HCT116 (cell line): ENCODE results near the gene MAN2B1. TPM values are rescaled to one million over a fixed set of nuclear protein-coding genes. Genes with fewer than 3 reads are reported as not detected.

Experiments used
- ATAC-seq: fragments of 200-7000 bp; cut with Tn5 transposase; 2 replicates; pipeline ENCODE4 v1.9.1; 2020; ENCODE audit warnings: mild to moderate bottlenecking, moderate library complexity
- BruUV-seq: library from RNA; stranded (reverse); fragments of 400-500 nt; replicated peaks from 2 replicates; lab custom pipeline; 2021; lab: Mats Ljungman, UMichigan
- CTCF ChIA-PET: fragments of 300-600 bp; sonication (Branson Sonifier 250); formaldehyde crosslinking; loops from one replicate; lab custom pipeline; 2021; ENCODE audit warnings: antibody characterized with exemption; lab: Charles Lee
- POLR2A ChIA-PET: fragments of 300-600, 350-600 bp; sonication (Branson Sonifier 250); formaldehyde crosslinking; loops from one replicate; lab custom pipeline; 2021; ENCODE audit warnings: antibody characterized with exemption; lab: Charles Lee
- RAD21 ChIA-PET, 2 experiments: fragments of 300-600 bp; sonication (Branson Sonifier 250); formaldehyde crosslinking; loops; one replicate each; lab custom pipeline; 2023; ENCODE audit warnings: low total read pairs in 2 of 2; ENCODE audit not compliant: uncharacterized antibody in 2 of 2, unreplicated experiment in 2 of 2, low non-redundant PET in 1 of 2; lab: Charles Lee
- DNase-seq: peaks from one replicate; pipeline ENCODE4 v3.0.0-alpha.2; 2010; ENCODE audit warnings: low read depth, low spot score
- H2AFZ ChIP-seq: fragments of 200-600 bp; shearing (Covaris generic), sonication (generic); 2 replicates; pipeline ENCODE4 v1.6.1; 2017; ENCODE audit warnings: low read depth, mixed run types, mixed read lengths, antibody characterized with exemption, low read length; ENCODE audit not compliant: poor library complexity, severe bottlenecking
- H3K27ac ChIP-seq: 2 replicates; pipeline ENCODE4 v1.5.1; 2012; ENCODE audit warnings: low read depth, low read length
- H3K27me3 ChIP-seq: fragments of 200-600 bp; sonication (generic); 2 replicates; pipeline ENCODE4 v1.6.1; 2016; ENCODE audit warnings: mixed run types, low read length, mixed read lengths; ENCODE audit not compliant: insufficient read depth
- H3K36me3 ChIP-seq, 2 experiments: fragments of 200-500 bp in 1 of 2; fragments of 200-600 bp in 1 of 2; sonication (Bioruptor generic) in 1 of 2; sonication (generic) in 1 of 2; 2 replicates each; pipeline versions ENCODE4 v1.5.1 to v1.6.1; 2014 to 2016; ENCODE audit warnings: low read length in 2 of 2, inconsistent platforms in 1 of 2, mixed read lengths in 1 of 2, mixed run types in 1 of 2; ENCODE audit not compliant: insufficient read depth in 2 of 2, control insufficient read depth in 1 of 2
- H3K4me1 ChIP-seq, 2 experiments: fragments of 200-600 bp in 1 of 2; sonication (generic) in 1 of 2; 2 replicates each; pipeline versions ENCODE4 v1.5.1 to v1.6.1; 2012 to 2017; ENCODE audit warnings: low read length in 2 of 2, inconsistent platforms in 1 of 2, mild to moderate bottlenecking in 1 of 2, mixed read lengths in 1 of 2, mixed run types in 1 of 2, moderate library complexity in 1 of 2; ENCODE audit not compliant: insufficient read depth in 2 of 2, control insufficient read depth in 1 of 2
- H3K4me2 ChIP-seq: fragments of 200-600 bp; sonication (generic); 2 replicates; pipeline ENCODE4 v1.6.1; 2017; ENCODE audit warnings: mixed run types, low read length, mixed read lengths
- H3K4me3 ChIP-seq, 2 experiments: fragments of 200-600 bp in 1 of 2; sonication (generic) in 1 of 2; replicated peaks in 1 of 2; 2 replicates each; pipeline ENCODE4 v1.5.1; 2011 to 2016; ENCODE audit warnings: low read length in 2 of 2, control low read depth in 1 of 2, low read depth in 1 of 2, mild to moderate bottlenecking in 1 of 2, mixed read lengths in 1 of 2, mixed run types in 1 of 2
- H3K79me2 ChIP-seq: fragments of 200-600 bp; sonication (generic); 2 replicates; pipeline ENCODE4 v1.6.1; 2017; ENCODE audit warnings: mild to moderate bottlenecking, mixed run types, low read length, moderate library complexity, mixed read lengths; ENCODE audit not compliant: insufficient read depth
- H3K9ac ChIP-seq: fragments of 200-600 bp; sonication (generic); 2 replicates; pipeline ENCODE4 v1.6.1; 2016; ENCODE audit warnings: low read length, mixed read lengths
- H3K9me2 ChIP-seq: fragments of 200-600 bp; sonication (generic), shearing (Covaris generic); 2 replicates; pipeline ENCODE4 v1.6.1; 2017; ENCODE audit warnings: mixed run types, mild to moderate bottlenecking, moderate library complexity; ENCODE audit not compliant: insufficient read depth
- H3K9me3 ChIP-seq, 2 experiments: fragments of 200-500 bp in 1 of 2; fragments of 200-600 bp in 1 of 2; sonication (Bioruptor generic) in 1 of 2; sonication (generic) in 1 of 2; 2 replicates each; pipeline ENCODE4 v1.6.1; 2014 to 2017; ENCODE audit warnings: low read length in 2 of 2, mixed read lengths in 2 of 2, inconsistent platforms in 1 of 2, low read depth in 1 of 2, mild to moderate bottlenecking in 1 of 2, mixed run types in 1 of 2, moderate library complexity in 1 of 2; ENCODE audit not compliant: control insufficient read depth in 1 of 2, insufficient read depth in 1 of 2
- H4K20me1 ChIP-seq: fragments of 200-600 bp; sonication (generic), shearing (Covaris generic); 2 replicates; pipeline ENCODE4 v1.6.1; 2017; ENCODE audit warnings: mixed run types, mild to moderate bottlenecking, moderate library complexity; ENCODE audit not compliant: insufficient read depth
- ATF3 ChIP-seq: IDR thresholded peaks from 2 replicates; pipeline ENCODE4 v1.6.1; 2012
- CBX3 ChIP-seq: IDR thresholded peaks from 2 replicates; pipeline ENCODE4 v1.6.1; 2012; ENCODE audit warnings: low read depth
- CEBPB ChIP-seq: IDR thresholded peaks from 2 replicates; pipeline ENCODE4 v1.6.1; 2012; ENCODE audit warnings: low read depth
- CTCF ChIP-seq, 3 experiments: fragments of 200-600 bp in 1 of 3; sonication (generic) in 1 of 3; IDR thresholded peaks in 2 of 3; conservative IDR thresholded peaks in 1 of 3; 2 replicates each; pipeline ENCODE4 v1.5.1; 2012 to 2017; ENCODE audit warnings: low read depth in 2 of 3, low read length in 2 of 3, antibody characterized with exemption in 1 of 3, borderline replicate concordance in 1 of 3, control low read depth in 1 of 3, mild to moderate bottlenecking in 1 of 3, mixed read lengths in 1 of 3, mixed run types in 1 of 3, moderate library complexity in 1 of 3; ENCODE audit not compliant: insufficient read depth in 1 of 3
- ELF1 ChIP-seq: IDR thresholded peaks from 2 replicates; pipeline ENCODE4 v1.6.1; 2012; ENCODE audit warnings: low read depth, borderline replicate concordance
- FOSL1 ChIP-seq: IDR thresholded peaks from 2 replicates; pipeline ENCODE4 v1.6.1; 2012; ENCODE audit warnings: low read depth
- JUND ChIP-seq: IDR thresholded peaks from 2 replicates; pipeline ENCODE4 v1.6.1; 2012
- POLR2AphosphoS5 ChIP-seq: IDR thresholded peaks from 2 replicates; pipeline ENCODE4 v1.6.1; 2011; ENCODE audit warnings: mild to moderate bottlenecking, low read depth, low read length, moderate library complexity
- REST ChIP-seq: IDR thresholded peaks from 2 replicates; pipeline ENCODE4 v1.6.1; 2012; ENCODE audit warnings: low read depth
- SIN3A ChIP-seq: IDR thresholded peaks from 2 replicates; pipeline ENCODE4 v1.6.1; 2012; ENCODE audit warnings: low read depth
- SRF ChIP-seq: IDR thresholded peaks from 2 replicates; pipeline ENCODE4 v1.6.1; 2012; ENCODE audit warnings: low read depth
- TCF7L2 ChIP-seq: IDR thresholded peaks from 2 replicates; pipeline ENCODE4 v1.7.0; 2011; ENCODE audit warnings: borderline replicate concordance, inconsistent platforms; ENCODE audit not compliant: insufficient read depth, insufficient read length; ENCODE audit errors: extremely low read depth
- ZBTB33 ChIP-seq: IDR thresholded peaks from 2 replicates; pipeline ENCODE4 v1.6.1; 2011; ENCODE audit warnings: mild to moderate bottlenecking, low read length, moderate library complexity; ENCODE audit not compliant: insufficient replicate concordance; ENCODE audit errors: extremely low read depth
- ZNF274 ChIP-seq: fragments of 200-500 bp; sonication (Bioruptor generic); IDR thresholded peaks from 2 replicates; pipeline ENCODE4 v1.6.1; 2014; ENCODE audit warnings: mild to moderate bottlenecking, low read depth, low read length, inconsistent platforms
- intact Hi-C: fragments of 100-400 bp; cut with micrococcal nuclease; formaldehyde crosslinking; loops from 2 replicates; pipeline ENCODE4 v1.10.0; 2022
- total RNA-seq: library from RNA; stranded (reverse); gene quantifications from one replicate; pipeline ENCODE4 v1.2.1, GENCODE V29; 2021; ENCODE audit not compliant: unreplicated experiment

Gene MAN2B1
- total RNA-seq, 1 experiment from 2014 or later, result 48.3 TPM

- TF ChIP-seq ATF3, result no peak
- no peak for TF ChIP-seq SRF
- no peak for TF ChIP-seq CEBPB
- TF ChIP-seq FOSL1, result no peak
- TF ChIP-seq REST, result no peak
- no peak for TF ChIP-seq ZBTB33
- TF ChIP-seq CBX3, result no peak
- no peak for TF ChIP-seq TCF7L2
- TF ChIP-seq POLR2AphosphoS5, result no peak
- TF ChIP-seq ELF1, result no peak
- TF ChIP-seq JUND, result no peak
- TF ChIP-seq ZNF274, result no peak
- TF ChIP-seq CTCF (IDR thresholded peaks at IDR 0.05 in 2 of 3, conservative IDR thresholded peaks at IDR 0.05 in 1 of 3; ENCODE audit: borderline replicate concordance in 1 of 3, insufficient read depth in 1 of 3, low read depth in 2 of 3, low read length in 2 of 3), result no peak
- no peak for TF ChIP-seq SIN3A
- no TSS peak for BruUV-seq
- no peak overlapping the region for H2AFZ ChIP-seq
- no peak overlapping the region for H3K27ac ChIP-seq
- H3K36me3 ChIP-seq, result no peaks in the 10 kb centered on the region
- H3K9me2 ChIP-seq, result no peaks in the 10 kb centered on the region
- no peak overlapping the region for H3K4me3 ChIP-seq
- no peaks in the 10 kb centered on the region for H4K20me1 ChIP-seq
- DNase-seq (no peak), ATAC-seq (no peak)
- no peak overlapping the region for H3K4me2 ChIP-seq
- RAD21 ChIA-PET, result no interaction called here
- H3K4me1 ChIP-seq, result no peaks in the 10 kb centered on the region
- no peaks in the 10 kb centered on the region for H3K79me2 ChIP-seq
- POLR2A ChIA-PET, result no interaction called here
- intact Hi-C loops, result no loop called here
- CTCF ChIA-PET, result no interaction called here
- no peaks in the 10 kb centered on the region; a peak in 1 of 4 replicates for H3K9me3 ChIP-seq
- no peak overlapping the region for H3K9ac ChIP-seq
- H3K27me3 ChIP-seq, result no peaks in the 10 kb centered on the region
Measured at GRCh38 chr19:12649941-12650340, 16.6 kb downstream of the MAN2B1 start.
